MM.1S (cell line): Measurements from ENCODE around the gene PM20D2.

Experiments used
- DNase-seq: peaks from one replicate; pipeline ENCODE4 v3.0.0-alpha.2; 2015
- H2AFZ ChIP-seq: fragments of 300-600 bp; sonication (generic); 2 replicates; pipeline ENCODE4 v1.6.0; 2016; ENCODE audit warnings: antibody characterized with exemption, low read length
- H3F3A ChIP-seq: fragments of 300-600 bp; sonication (generic); 2 replicates; pipeline ENCODE4 v1.6.1; 2016; ENCODE audit warnings: mild to moderate bottlenecking, antibody characterized with exemption, low read length, moderate library complexity, mixed read lengths; ENCODE audit not compliant: insufficient read depth
- H3K27ac ChIP-seq: fragments of 300-600 bp; sonication (generic); 2 replicates; pipeline ENCODE4 v1.5.1; 2016; ENCODE audit warnings: mild to moderate bottlenecking, low read length
- H3K27me3 ChIP-seq: fragments of 300-600 bp; sonication (generic); replicated peaks from 2 replicates; pipeline ENCODE4 v1.6.0; 2016; ENCODE audit warnings: low read length; ENCODE audit not compliant: insufficient read depth
- H3K36me3 ChIP-seq: fragments of 300-600 bp; sonication (generic); replicated peaks from 2 replicates; pipeline ENCODE4 v1.6.1; 2016; ENCODE audit warnings: mild to moderate bottlenecking, low read length, mixed read lengths; ENCODE audit not compliant: insufficient read depth
- H3K4me1 ChIP-seq: fragments of 300-600 bp; sonication (generic); 2 replicates; pipeline ENCODE4 v1.6.1; 2016; ENCODE audit warnings: low read length, mixed read lengths
- H3K4me2 ChIP-seq: fragments of 300-600 bp; sonication (generic); 2 replicates; pipeline ENCODE4 v1.6.0; 2016; ENCODE audit warnings: low read depth, low read length
- H3K4me3 ChIP-seq: fragments of 300-600 bp; sonication (generic); 2 replicates; pipeline ENCODE4 v1.5.1; 2016; ENCODE audit warnings: low read length, mixed read lengths
- H3K79me2 ChIP-seq: fragments of 300-600 bp; sonication (generic); 2 replicates; pipeline ENCODE4 v1.6.1; 2016; ENCODE audit warnings: mixed run types, low read length, mixed read lengths
- H3K9ac ChIP-seq: fragments of 300-600 bp; sonication (generic); 2 replicates; pipeline ENCODE4 v1.6.1; 2016; ENCODE audit warnings: low read length, mixed read lengths
- H3K9me2 ChIP-seq: fragments of 300-600 bp; sonication (generic); replicated peaks from 2 replicates; pipeline ENCODE4 v1.6.1; 2016; ENCODE audit warnings: mild to moderate bottlenecking, low read length, mixed read lengths; ENCODE audit not compliant: insufficient read depth
- H3K9me3 ChIP-seq: fragments of 300-600 bp; sonication (generic); replicated peaks from 2 replicates; pipeline ENCODE4 v1.6.1; 2016; ENCODE audit warnings: mild to moderate bottlenecking, low read length, mixed read lengths; ENCODE audit not compliant: insufficient read depth
- H4K20me1 ChIP-seq: fragments of 300-600 bp; sonication (generic); 2 replicates; pipeline ENCODE4 v1.6.1; 2016; ENCODE audit warnings: mild to moderate bottlenecking, low read length, moderate library complexity, mixed read lengths; ENCODE audit not compliant: insufficient read depth
- EZH2 ChIP-seq: fragments of 300-600 bp; sonication (generic); optimal IDR thresholded peaks from 2 replicates; pipeline ENCODE3; 2017; ENCODE audit warnings: low read depth, mild to moderate bottlenecking, antibody characterized with exemption, low read length, mixed read lengths
- EZH2phosphoT487 ChIP-seq: fragments of 300-600 bp; sonication (generic); IDR thresholded peaks from 2 replicates; pipeline ENCODE4 v1.6.1; 2018; ENCODE audit warnings: antibody characterized with exemption, low read length
- TF ChIP-seq, protein P1 (sequence below): fragments of 300-600 bp; sonication (generic); IDR thresholded peaks from 2 replicates; pipeline ENCODE4 v1.5.1; 2016; ENCODE audit warnings: antibody characterized with exemption, low read length, mixed read lengths

The PM20D2 gene

DNA sequence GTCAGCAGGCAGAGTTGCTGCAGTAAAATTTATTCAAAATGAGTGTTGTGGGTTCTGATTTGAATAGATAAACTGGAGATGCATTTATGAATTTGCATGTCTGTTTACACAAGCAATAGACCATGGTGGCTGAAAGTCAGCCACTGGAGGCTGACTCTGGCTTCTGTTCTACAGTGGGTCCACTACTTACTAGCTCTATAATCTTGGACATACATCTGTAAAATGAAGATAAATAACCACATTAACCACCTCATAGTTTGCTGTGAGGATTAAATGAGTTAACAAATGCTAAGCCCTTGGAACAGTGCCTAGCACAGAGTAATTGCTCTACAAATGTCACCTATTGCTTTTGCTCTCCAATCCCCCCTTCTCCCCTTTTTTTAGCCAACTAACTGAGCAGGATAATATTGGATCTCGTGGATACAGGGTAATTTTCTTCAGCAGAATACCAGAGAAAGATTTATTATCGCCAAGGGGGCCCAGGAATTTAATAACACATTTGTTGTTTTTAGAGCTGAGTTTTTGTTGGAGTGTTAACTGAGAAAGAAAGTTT, 1.4 kb upstream of the PM20D2 start:
- Histone ChIP-seq H3K4me2 (peak overlapping the region; percentile 93), H3K27me3 (no peaks in the 10 kb centered on the region), H3K79me2 (peaks cover 42% of the 10 kb centered on the region), H3K36me3 (no peaks in the 10 kb centered on the region), H3K9me3 (no peaks in the 10 kb centered on the region), H4K20me1 (no peaks in the 10 kb centered on the region), H3K9ac (peak overlapping the region; percentile 98; the same call in 1 of the 2 replicates), H3K9me2 (no peaks in the 10 kb centered on the region), H3F3A (peaks cover 19% of the 10 kb centered on the region; the same call in 1 of the 2 replicates), H3K4me3 (peak overlapping the region; percentile 81), H3K4me1 (peaks cover 18% of the 10 kb centered on the region), H3K27ac (no peak overlapping the region; the same call in 1 of the 2 replicates), H2AFZ (peak overlapping the region; percentile 4; the same call in 1 of the 2 replicates)
- TF ChIP-seq EZH2 = no peak
- TF ChIP-seq, protein P1, sequence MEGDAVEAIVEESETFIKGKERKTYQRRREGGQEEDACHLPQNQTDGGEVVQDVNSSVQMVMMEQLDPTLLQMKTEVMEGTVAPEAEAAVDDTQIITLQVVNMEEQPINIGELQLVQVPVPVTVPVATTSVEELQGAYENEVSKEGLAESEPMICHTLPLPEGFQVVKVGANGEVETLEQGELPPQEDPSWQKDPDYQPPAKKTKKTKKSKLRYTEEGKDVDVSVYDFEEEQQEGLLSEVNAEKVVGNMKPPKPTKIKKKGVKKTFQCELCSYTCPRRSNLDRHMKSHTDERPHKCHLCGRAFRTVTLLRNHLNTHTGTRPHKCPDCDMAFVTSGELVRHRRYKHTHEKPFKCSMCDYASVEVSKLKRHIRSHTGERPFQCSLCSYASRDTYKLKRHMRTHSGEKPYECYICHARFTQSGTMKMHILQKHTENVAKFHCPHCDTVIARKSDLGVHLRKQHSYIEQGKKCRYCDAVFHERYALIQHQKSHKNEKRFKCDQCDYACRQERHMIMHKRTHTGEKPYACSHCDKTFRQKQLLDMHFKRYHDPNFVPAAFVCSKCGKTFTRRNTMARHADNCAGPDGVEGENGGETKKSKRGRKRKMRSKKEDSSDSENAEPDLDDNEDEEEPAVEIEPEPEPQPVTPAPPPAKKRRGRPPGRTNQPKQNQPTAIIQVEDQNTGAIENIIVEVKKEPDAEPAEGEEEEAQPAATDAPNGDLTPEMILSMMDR = no peak
- no peak for TF ChIP-seq EZH2phosphoT487
- DNase-seq = no peak

DNA sequence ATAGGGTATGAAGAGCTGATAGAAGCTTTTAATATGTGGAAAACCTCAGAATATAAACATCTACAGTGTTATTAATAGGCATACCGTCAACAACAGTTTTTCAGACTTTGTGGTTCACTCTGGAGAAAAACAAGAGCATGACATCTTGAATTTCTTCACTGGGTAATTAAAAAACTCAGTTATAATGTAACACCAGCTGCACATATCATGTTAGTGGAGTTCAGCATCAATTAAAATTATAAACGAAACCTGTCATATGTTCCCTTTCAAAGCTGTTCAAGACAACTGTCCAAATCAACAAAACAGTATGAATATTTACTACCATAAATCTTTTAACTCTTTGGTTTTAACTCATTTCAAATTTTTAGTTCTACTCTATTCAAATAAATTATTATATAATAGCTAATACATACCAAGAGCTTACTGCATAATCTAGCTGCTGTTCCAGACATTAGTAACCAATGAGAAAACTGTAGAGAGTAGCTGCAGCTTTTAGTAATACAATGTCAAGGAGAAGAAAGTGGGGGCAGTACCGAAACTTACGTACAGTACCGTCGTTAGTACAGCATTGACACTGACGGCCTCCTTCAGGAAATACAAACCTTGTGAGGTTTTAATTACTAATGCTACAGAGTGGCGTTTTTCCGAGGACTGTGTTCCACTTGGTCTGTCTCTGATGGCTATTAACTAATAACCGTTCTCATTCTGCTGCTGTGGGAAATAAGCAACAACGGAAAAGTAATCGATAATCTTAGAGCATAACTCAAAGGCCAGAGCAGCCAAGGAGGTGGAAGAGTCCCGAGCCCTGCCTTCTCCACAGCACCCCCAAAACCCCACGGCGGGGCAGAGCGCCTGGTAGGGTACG, 532 bp upstream of the PM20D2 start:
- TF ChIP-seq, protein P1 = no peak
- TF ChIP-seq EZH2phosphoT487 = no peak
- TF ChIP-seq EZH2 = no peak
- H3K4me2 ChIP-seq = peak overlapping the region; percentile 93
- no peaks in the 10 kb centered on the region for H3K9me2 ChIP-seq
- peak overlapping the region; percentile 98 for H3K9ac ChIP-seq
- peaks cover 18% of the 10 kb centered on the region for H3K4me1 ChIP-seq
- H3K4me3 ChIP-seq = peak overlapping the region; percentile 81
- no peaks in the 10 kb centered on the region for H3K36me3 ChIP-seq
- no peaks in the 10 kb centered on the region for H3K27me3 ChIP-seq
- H3F3A ChIP-seq = peaks cover 19% of the 10 kb centered on the region; the same call in 1 of the 2 replicates
- DNase-seq = peak; percentile 78
- no peaks in the 10 kb centered on the region for H3K9me3 ChIP-seq
- H2AFZ ChIP-seq = peak overlapping the region; percentile 77
- H4K20me1 ChIP-seq = no peaks in the 10 kb centered on the region
- peak overlapping the region; percentile 95 for H3K27ac ChIP-seq
- H3K79me2 ChIP-seq = peaks cover 50% of the 10 kb centered on the region

DNA sequence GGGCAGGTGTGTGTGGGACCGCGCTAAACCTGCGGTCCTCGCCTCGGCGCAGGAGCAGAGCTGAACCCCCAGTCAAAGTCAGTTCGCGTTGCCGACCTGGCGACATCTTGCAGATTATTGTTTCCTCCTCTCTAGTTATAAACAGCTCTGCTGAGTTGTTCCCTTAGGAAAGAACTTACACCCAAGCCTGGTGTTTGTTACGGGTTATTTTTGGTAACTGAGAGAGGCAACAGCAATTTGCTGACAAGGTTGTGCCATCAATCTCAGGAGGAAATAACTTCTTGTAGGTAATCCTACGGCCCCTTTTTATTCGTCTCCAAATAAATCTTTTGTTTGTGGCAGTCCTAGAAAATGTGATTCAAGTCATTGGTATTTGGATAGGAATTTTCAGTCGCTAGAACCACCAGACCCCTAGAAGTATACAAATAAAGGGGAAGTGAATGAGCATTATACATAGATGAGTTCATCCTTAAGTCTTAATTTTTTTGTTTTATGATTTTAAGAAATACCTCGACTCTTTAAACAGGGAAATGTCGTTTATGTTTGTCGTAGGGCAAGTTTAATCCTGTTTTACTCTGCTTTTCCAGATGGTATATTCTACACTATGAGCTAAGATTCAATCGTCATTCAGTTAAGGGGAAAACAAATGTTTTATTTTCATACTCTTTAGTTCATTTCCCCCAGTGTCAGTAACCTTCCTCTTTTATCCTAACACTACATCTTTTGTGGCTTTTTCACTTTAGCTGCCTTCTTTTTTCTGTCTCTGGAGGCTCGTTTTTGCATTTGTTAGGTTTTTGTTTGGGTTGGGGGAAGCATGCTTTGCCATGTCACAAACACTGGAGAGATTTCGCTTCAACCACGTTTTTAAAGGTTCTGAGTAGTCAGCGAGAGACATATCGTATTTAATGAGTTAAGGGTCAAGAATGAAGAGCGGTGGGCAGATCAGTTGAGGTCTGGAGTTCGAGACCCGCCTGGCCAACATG, 1.2 kb downstream of the PM20D2 start:
- Histone ChIP-seq H2AFZ (peak overlapping the region; percentile 77), H3K79me2 (peaks cover 67% of the 10 kb centered on the region), H3K4me3 (peak overlapping the region; percentile 81), H3K27ac (peak overlapping the region; percentile 95), H3K4me2 (peak overlapping the region; percentile 93), H4K20me1 (no peaks in the 10 kb centered on the region), H3K36me3 (no peaks in the 10 kb centered on the region; the same call in 1 of the 2 replicates), H3K9me3 (no peaks in the 10 kb centered on the region), H3K9me2 (no peaks in the 10 kb centered on the region), H3F3A (peaks cover 19% of the 10 kb centered on the region; the same call in 1 of the 2 replicates), H3K27me3 (no peaks in the 10 kb centered on the region), H3K9ac (peak overlapping the region; percentile 98), H3K4me1 (peaks cover 21% of the 10 kb centered on the region)
- TF ChIP-seq EZH2phosphoT487 (no peak), EZH2 (no peak)
- TF ChIP-seq, protein P1 = no peak
- DNase-seq = peak; percentile 68
